Skeletal muscle satellite cell (primary cell): ENCODE measurements around the gene OR8G5.
"Not testable (repeated sequence)": the region's sequence is repeated elsewhere in the genome, so short reads cannot be mapped to it uniquely, and the experiment has no call there.

Experiments
- H3K27me3 ChIP-seq: 2 replicates; pipeline ENCODE4 v1.7.0; 2013; ENCODE audit warnings: low read length; ENCODE audit not compliant: control insufficient read depth, insufficient read depth
- H3K36me3 ChIP-seq: 2 replicates; pipeline ENCODE4 v1.7.0; 2013; ENCODE audit warnings: mild to moderate bottlenecking, control low read depth, low read length; ENCODE audit not compliant: insufficient read depth
- H3K4me1 ChIP-seq: 2 replicates; pipeline ENCODE4 v1.7.0; 2013; ENCODE audit warnings: low read length; ENCODE audit not compliant: control insufficient read depth, insufficient read depth
- H3K4me2 ChIP-seq: 2 replicates; pipeline ENCODE4 v1.7.0; 2013; ENCODE audit warnings: mild to moderate bottlenecking, low read length
- H3K4me3 ChIP-seq: 2 replicates; pipeline ENCODE4 v1.7.0; 2013; ENCODE audit warnings: low read length
- H3K9ac ChIP-seq: 2 replicates; pipeline ENCODE4 v1.7.0; 2013; ENCODE audit warnings: mild to moderate bottlenecking, low read depth, low read length, moderate library complexity
- H3K9me3 ChIP-seq: replicated peaks from 2 replicates; pipeline ENCODE4 v1.7.0; 2013; ENCODE audit warnings: mild to moderate bottlenecking, control low read depth, low read length

OR8G5 gene

GRCh38 chr11:124238512-124238911, 17.7 kb upstream of the OR8G5 start:
- H3K4me3 ChIP-seq: no peak overlapping the region
- no peaks in the 10 kb centered on the region for H3K9me3 ChIP-seq
- no peak overlapping the region for H3K9ac ChIP-seq
- H3K4me2 ChIP-seq: no peak overlapping the region
- no peaks in the 10 kb centered on the region for H3K36me3 ChIP-seq
- H3K4me1 ChIP-seq: no peaks in the 10 kb centered on the region
- H3K27me3 ChIP-seq: no peaks in the 10 kb centered on the region

GRCh38 chr11:124240621-124241397, 15.4 kb upstream of the OR8G5 start, which contains the start of gene OR8G1:
TSS of gene OR8G1 (plus strand) at chr11:124241095. CDS start at chr11:124249676, 8,581 bp downstream.
- no peaks in the 10 kb centered on the region for H3K36me3 ChIP-seq
- no peak within 1 kb of the TSS for H3K4me2 ChIP-seq
- H3K9me3 ChIP-seq: no peaks in the 10 kb centered on the region
- no peaks in the 10 kb centered on the region for H3K27me3 ChIP-seq
- no peaks in the 10 kb centered on the region for H3K4me1 ChIP-seq
- H3K4me3 ChIP-seq: no peak within 1 kb of the TSS
- no peak within 1 kb of the TSS for H3K9ac ChIP-seq

- H3K27me3 ChIP-seq, H3K9ac ChIP-seq, H3K36me3 ChIP-seq, H3K4me1 ChIP-seq, H3K9me3 ChIP-seq, H3K4me2 ChIP-seq, H3K4me3 ChIP-seq: not testable (repeated sequence)
Measured at GRCh38 chr11:124249869-124250268, 6.3 kb upstream of the OR8G5 start.

GRCh38 chr11:124265041-124265440, 8.9 kb downstream of the OR8G5 start:
- H3K4me1 ChIP-seq, H3K27me3 ChIP-seq, H3K4me2 ChIP-seq, H3K9ac ChIP-seq, H3K4me3 ChIP-seq, H3K9me3 ChIP-seq, H3K36me3 ChIP-seq: not testable (repeated sequence)

- not testable (repeated sequence) for H3K4me2 ChIP-seq, H3K9ac ChIP-seq, H3K4me1 ChIP-seq, H3K36me3 ChIP-seq, H3K9me3 ChIP-seq, H3K4me3 ChIP-seq, H3K27me3 ChIP-seq
Measured at GRCh38 chr11:124270886-124271285, 14.7 kb downstream of the OR8G5 start.

GRCh38 chr11:124274000-124274399, 17.8 kb downstream of the OR8G5 start:
- Histone ChIP-seq H3K36me3 (no peaks in the 10 kb centered on the region), H3K4me2 (no peak overlapping the region), H3K4me3 (no peak overlapping the region), H3K9me3 (no peaks in the 10 kb centered on the region), H3K9ac (no peak overlapping the region), H3K27me3 (no peaks in the 10 kb centered on the region), H3K4me1 (peaks cover 12% of the 10 kb centered on the region)

- peaks cover 12% of the 10 kb centered on the region for H3K4me1 ChIP-seq
- H3K4me2 ChIP-seq: no peak overlapping the region
- H3K4me3 ChIP-seq: no peak overlapping the region
- H3K9me3 ChIP-seq: no peaks in the 10 kb centered on the region
- no peak overlapping the region for H3K9ac ChIP-seq
- H3K36me3 ChIP-seq: no peaks in the 10 kb centered on the region
- no peaks in the 10 kb centered on the region for H3K27me3 ChIP-seq
Measured at GRCh38 chr11:124276081-124276480, 19.9 kb downstream of the OR8G5 start.

GRCh38 chr11:124277207-124277606, 21.0 kb downstream of the OR8G5 start:
- no peaks in the 10 kb centered on the region for H3K36me3 ChIP-seq
- peaks cover 12% of the 10 kb centered on the region for H3K4me1 ChIP-seq
- H3K27me3 ChIP-seq: no peaks in the 10 kb centered on the region
- H3K9me3 ChIP-seq: no peaks in the 10 kb centered on the region
- H3K9ac ChIP-seq: no peak overlapping the region
- H3K4me2 ChIP-seq: no peak overlapping the region
- H3K4me3 ChIP-seq: no peak overlapping the region

- Histone ChIP-seq H3K36me3 (no peaks in the 10 kb centered on the region), H3K4me1 (peaks cover 12% of the 10 kb centered on the region), H3K4me3 (no peak overlapping the region), H3K9ac (no peak overlapping the region), H3K9me3 (no peaks in the 10 kb centered on the region), H3K27me3 (no peaks in the 10 kb centered on the region), H3K4me2 (no peak overlapping the region)
Measured at GRCh38 chr11:124277804-124278203, 21.6 kb downstream of the OR8G5 start.

GRCh38 chr11:124278261-124278660, 22.1 kb downstream of the OR8G5 start:
- no peak overlapping the region for H3K9ac ChIP-seq
- no peak overlapping the region for H3K4me2 ChIP-seq
- no peak overlapping the region for H3K4me3 ChIP-seq
- peaks cover 12% of the 10 kb centered on the region for H3K4me1 ChIP-seq
- H3K36me3 ChIP-seq: no peaks in the 10 kb centered on the region
- no peaks in the 10 kb centered on the region for H3K9me3 ChIP-seq
- H3K27me3 ChIP-seq: no peaks in the 10 kb centered on the region

- Histone ChIP-seq H3K36me3 (no peaks in the 10 kb centered on the region), H3K4me2 (peak overlapping the region; percentile 75), H3K27me3 (no peaks in the 10 kb centered on the region), H3K9me3 (peaks cover under 1% of the 10 kb centered on the region), H3K4me1 (peaks cover 18% of the 10 kb centered on the region), H3K9ac (peak overlapping the region; percentile 75), H3K4me3 (peak overlapping the region; percentile 15)
Measured at GRCh38 chr11:124285610-124286344, 29.6 kb downstream of the OR8G5 start.

GRCh38 chr11:124294687-124295086, 38.5 kb downstream of the OR8G5 start:
- Histone ChIP-seq H3K9ac (no peak overlapping the region), H3K27me3 (no peaks in the 10 kb centered on the region), H3K4me2 (no peak overlapping the region), H3K36me3 (no peaks in the 10 kb centered on the region), H3K4me1 (peaks cover 8% of the 10 kb centered on the region), H3K4me3 (no peak overlapping the region), H3K9me3 (peaks cover 5% of the 10 kb centered on the region)
